ENCODE data around the gene AWAT2. TPM values are rescaled to one million over a fixed set of nuclear protein-coding genes. Genes with fewer than 3 reads are reported as not detected.
A peak's percentile ranks its signal among the peaks of the same experiment; 100 is the strongest.

Gene AWAT2
- total and polyA plus RNA-seq, 2 experiments from 2014 or later, result not detected

GRCh38 chrX:70043685-70044084 is 6.1 kb downstream of the AWAT2 start:
- peak in 1 of 2 experiments; percentile 44; a peak in 2 of 4 replicates for TF ChIP-seq CTCF (conservative IDR thresholded peaks at IDR 0.05; ENCODE audit: low read depth in 2 of 2)
- no peak for TF ChIP-seq CREB1 (CRISPR knock-in tag; IDR thresholded peaks at IDR 0.05; ENCODE audit: low read depth)
- TF ChIP-seq POLR2AphosphoS5 (IDR thresholded peaks at IDR 0.05; ENCODE audit: low read depth), result no peak
- no peaks in the 10 kb centered on the region for H3K36me3 Mint-ChIP-seq (ENCODE audit: low read depth)
- Histone ChIP-seq H3F3A (replicated peaks; ENCODE audit: low read depth) (no peaks in the 10 kb centered on the region), H2AFZ (no peak overlapping the region), H3K36me3 (ENCODE audit: insufficient read depth) (no peaks in the 10 kb centered on the region), H3K27ac (ENCODE audit: low read depth) (no peak overlapping the region), H3K27me3 (ENCODE audit: insufficient read depth) (no peaks in the 10 kb centered on the region), H3K4me1 (ENCODE audit: insufficient read depth) (no peaks in the 10 kb centered on the region), H3K4me2 (no peak overlapping the region), H3K79me2 (replicated peaks; ENCODE audit: insufficient read depth) (no peaks in the 10 kb centered on the region), H3K4me3 (no peak overlapping the region), H4K20me1 (replicated peaks; ENCODE audit: insufficient read depth) (no peaks in the 10 kb centered on the region), H3K9me2 (ENCODE audit: insufficient read depth) (no peaks in the 10 kb centered on the region)
- ATAC-seq (no peak), DNase-seq (ENCODE audit: low spot score) (peak; percentile 20)
- H3K27me3 Mint-ChIP-seq (ENCODE audit: insufficient read depth, low read depth, poor library complexity), result peaks cover 2% of the 10 kb centered on the region
- no peak overlapping the region for H3K27ac Mint-ChIP-seq
- H3K4me3 Mint-ChIP-seq, result no peak overlapping the region
- peaks cover 2% of the 10 kb centered on the region for H3K4me1 Mint-ChIP-seq
- no peaks in the 10 kb centered on the region for H3K9me3 Mint-ChIP-seq

- Histone ChIP-seq H3K27ac (ENCODE audit: low read depth) (no peak overlapping the region), H3K4me1 (ENCODE audit: insufficient read depth) (no peaks in the 10 kb centered on the region), H3K9me2 (ENCODE audit: insufficient read depth) (no peaks in the 10 kb centered on the region), H3K4me3 (no peak overlapping the region), H3K36me3 (ENCODE audit: insufficient read depth) (no peaks in the 10 kb centered on the region), H4K20me1 (replicated peaks; ENCODE audit: insufficient read depth) (no peaks in the 10 kb centered on the region), H3K27me3 (ENCODE audit: insufficient read depth) (no peaks in the 10 kb centered on the region), H3K79me2 (replicated peaks; ENCODE audit: insufficient read depth) (no peaks in the 10 kb centered on the region), H3F3A (replicated peaks; ENCODE audit: low read depth) (no peaks in the 10 kb centered on the region), H3K4me2 (no peak overlapping the region), H2AFZ (no peak overlapping the region)
- Mint-ChIP-seq H3K36me3 (ENCODE audit: low read depth) (no peaks in the 10 kb centered on the region), H3K9me3 (no peaks in the 10 kb centered on the region), H3K4me1 (peaks cover 2% of the 10 kb centered on the region), H3K27ac (no peak overlapping the region), H3K4me3 (no peak overlapping the region), H3K27me3 (ENCODE audit: insufficient read depth, low read depth, poor library complexity) (peaks cover 2% of the 10 kb centered on the region)
- peak; percentile 31; the same call in 1 of the 3 replicates for ATAC-seq
- peak; percentile 5 for DNase-seq (ENCODE audit: low spot score)
- TF ChIP-seq CTCF (conservative IDR thresholded peaks at IDR 0.05; ENCODE audit: low read depth in 2 of 2) (no peak), ZNF331 (CRISPR knock-in tag; IDR thresholded peaks at IDR 0.05; ENCODE audit: low read depth) (no peak), ETS1 (IDR thresholded peaks at IDR 0.05) (no peak), JUNB (IDR thresholded peaks at IDR 0.05; ENCODE audit: unreplicated experiment) (no peak), EZH2phosphoT487 (IDR thresholded peaks at IDR 0.05; ENCODE audit: unreplicated experiment) (no peak), STAT1 (IDR thresholded peaks at IDR 0.05; ENCODE audit: unreplicated experiment) (no peak), CREB1 (CRISPR knock-in tag; IDR thresholded peaks at IDR 0.05; ENCODE audit: low read depth) (no peak)
These were observed 7.1 kb downstream of the AWAT2 start for GRCh38 chrX:70042399-70043371.

All from GM23338 (cell line).